Nephron (organoid): Measurements from ENCODE around the gene AFDN.

Source experiments
- H3K27ac Mint-ChIP-seq, 3 experiments: 2 replicates each; pipeline ENCODE4 v1.8.0; 2020; ENCODE audit warnings: mixed read lengths in 3 of 3, mild to moderate bottlenecking in 2 of 3, moderate library complexity in 1 of 3
- H3K27me3 Mint-ChIP-seq: 2 replicates; pipeline ENCODE4 v1.8.0; 2021; ENCODE audit warnings: low read depth, mild to moderate bottlenecking, moderate library complexity, mixed read lengths
- H3K36me3 Mint-ChIP-seq: 2 replicates; pipeline ENCODE4 v1.8.0; 2020; ENCODE audit warnings: low read depth, mixed read lengths
- H3K4me1 Mint-ChIP-seq: 2 replicates; pipeline ENCODE4 v1.8.0; 2020; ENCODE audit warnings: mixed read lengths
- H3K4me3 Mint-ChIP-seq, 3 experiments: 2 replicates each; pipeline ENCODE4 v1.8.0; 2020; ENCODE audit warnings: mild to moderate bottlenecking in 3 of 3, mixed read lengths in 3 of 3, moderate library complexity in 2 of 3
- H3K9me3 Mint-ChIP-seq: 2 replicates; pipeline ENCODE4 v1.8.0; 2020; ENCODE audit warnings: mixed read lengths
- TF ChIP-seq, protein P1 (sequence below), 3 experiments: fragments of 200-600 bp; sonication (generic); IDR thresholded peaks; one replicate each; pipeline ENCODE4 v1.5.0; 2021; ENCODE audit warnings: antibody characterized with exemption in 3 of 3; ENCODE audit not compliant: unreplicated experiment in 3 of 3

Gene AFDN

DNA sequence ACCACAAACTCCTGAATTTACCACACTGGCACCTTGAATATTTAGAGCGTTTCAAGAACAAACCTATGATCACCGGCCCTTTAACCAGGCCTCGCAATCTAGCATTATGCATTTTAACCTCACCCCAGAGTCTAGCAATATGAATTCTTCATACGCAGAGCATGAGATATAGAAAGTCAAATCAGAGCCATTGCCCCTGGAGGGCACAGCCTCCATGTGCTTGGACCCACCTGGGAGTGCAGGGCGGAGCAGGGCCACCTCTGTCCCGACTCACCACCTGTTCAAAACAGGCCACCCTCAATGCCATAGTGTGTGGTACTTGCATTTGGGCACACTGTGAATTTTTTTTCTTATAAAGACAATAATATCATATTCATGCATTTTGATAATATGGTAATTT lies 19.5 kb upstream of the AFDN start:
- TF ChIP-seq, protein P1, sequence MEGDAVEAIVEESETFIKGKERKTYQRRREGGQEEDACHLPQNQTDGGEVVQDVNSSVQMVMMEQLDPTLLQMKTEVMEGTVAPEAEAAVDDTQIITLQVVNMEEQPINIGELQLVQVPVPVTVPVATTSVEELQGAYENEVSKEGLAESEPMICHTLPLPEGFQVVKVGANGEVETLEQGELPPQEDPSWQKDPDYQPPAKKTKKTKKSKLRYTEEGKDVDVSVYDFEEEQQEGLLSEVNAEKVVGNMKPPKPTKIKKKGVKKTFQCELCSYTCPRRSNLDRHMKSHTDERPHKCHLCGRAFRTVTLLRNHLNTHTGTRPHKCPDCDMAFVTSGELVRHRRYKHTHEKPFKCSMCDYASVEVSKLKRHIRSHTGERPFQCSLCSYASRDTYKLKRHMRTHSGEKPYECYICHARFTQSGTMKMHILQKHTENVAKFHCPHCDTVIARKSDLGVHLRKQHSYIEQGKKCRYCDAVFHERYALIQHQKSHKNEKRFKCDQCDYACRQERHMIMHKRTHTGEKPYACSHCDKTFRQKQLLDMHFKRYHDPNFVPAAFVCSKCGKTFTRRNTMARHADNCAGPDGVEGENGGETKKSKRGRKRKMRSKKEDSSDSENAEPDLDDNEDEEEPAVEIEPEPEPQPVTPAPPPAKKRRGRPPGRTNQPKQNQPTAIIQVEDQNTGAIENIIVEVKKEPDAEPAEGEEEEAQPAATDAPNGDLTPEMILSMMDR (IDR thresholded peaks at IDR 0.05; ENCODE audit: unreplicated experiment in 3 of 3), result no peak
- H3K4me3 Mint-ChIP-seq, result no peak overlapping the region
- H3K27me3 Mint-ChIP-seq, result peaks cover 5% of the 10 kb centered on the region
- H3K9me3 Mint-ChIP-seq, result no peaks in the 10 kb centered on the region
- no peaks in the 10 kb centered on the region for H3K36me3 Mint-ChIP-seq
- H3K4me1 Mint-ChIP-seq, result peaks cover 9% of the 10 kb centered on the region
- no peak overlapping the region for H3K27ac Mint-ChIP-seq

DNA sequence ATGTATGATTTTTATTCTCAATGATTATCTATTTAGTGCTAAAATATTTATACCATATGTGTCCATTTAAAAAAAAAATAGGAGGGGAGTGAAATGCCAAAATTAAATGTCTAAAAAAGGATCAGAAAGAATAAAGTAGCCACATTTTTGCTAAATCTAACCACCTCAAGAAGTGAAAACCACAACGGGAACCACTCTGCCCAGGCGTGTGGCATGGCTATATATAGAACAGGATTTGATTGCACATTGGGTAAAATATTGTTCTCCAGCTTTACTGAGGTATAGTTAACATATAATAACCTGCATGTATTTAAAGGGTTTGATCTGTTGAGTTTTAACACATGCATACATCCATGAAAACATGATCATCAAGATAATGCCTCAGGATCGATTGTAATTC lies 19.0 kb upstream of the AFDN start:
- Mint-ChIP-seq H3K9me3 (no peaks in the 10 kb centered on the region), H3K4me1 (peaks cover 9% of the 10 kb centered on the region)

DNA sequence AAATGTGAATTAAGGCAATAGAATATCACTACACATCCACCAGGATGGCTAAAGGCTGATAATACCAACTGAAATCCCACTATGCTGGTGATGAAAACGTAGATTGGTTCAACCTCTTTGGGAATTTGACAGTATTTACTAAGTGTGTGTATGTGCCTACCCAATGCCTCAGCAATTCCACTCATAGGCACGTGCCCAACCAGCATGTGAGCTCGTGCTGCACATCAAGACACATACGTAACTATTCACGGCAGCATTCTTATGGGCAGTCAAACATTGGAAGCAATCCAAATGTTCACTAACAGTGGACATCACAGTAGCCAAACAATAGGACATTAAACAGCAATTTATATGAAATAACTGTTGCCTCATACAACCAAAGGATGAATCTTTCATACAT lies 15.7 kb upstream of the AFDN start:
- no peak overlapping the region for H3K27ac Mint-ChIP-seq
- TF ChIP-seq, protein P1 (IDR thresholded peaks at IDR 0.05; ENCODE audit: unreplicated experiment in 3 of 3), result no peak
- no peaks in the 10 kb centered on the region for H3K9me3 Mint-ChIP-seq
- H3K4me3 Mint-ChIP-seq, result no peak overlapping the region
- H3K27me3 Mint-ChIP-seq, result no peaks in the 10 kb centered on the region
- no peaks in the 10 kb centered on the region for H3K4me1 Mint-ChIP-seq
- no peaks in the 10 kb centered on the region for H3K36me3 Mint-ChIP-seq

More for the DNA sequence above, 19.0 kb upstream of the AFDN start:
- Mint-ChIP-seq H3K27me3 (peaks cover 2% of the 10 kb centered on the region), H3K36me3 (no peaks in the 10 kb centered on the region), H3K4me3 (no peak overlapping the region), H3K27ac (no peak overlapping the region)
- TF ChIP-seq, protein P1 (IDR thresholded peaks at IDR 0.05; ENCODE audit: unreplicated experiment in 3 of 3), result no peak

DNA sequence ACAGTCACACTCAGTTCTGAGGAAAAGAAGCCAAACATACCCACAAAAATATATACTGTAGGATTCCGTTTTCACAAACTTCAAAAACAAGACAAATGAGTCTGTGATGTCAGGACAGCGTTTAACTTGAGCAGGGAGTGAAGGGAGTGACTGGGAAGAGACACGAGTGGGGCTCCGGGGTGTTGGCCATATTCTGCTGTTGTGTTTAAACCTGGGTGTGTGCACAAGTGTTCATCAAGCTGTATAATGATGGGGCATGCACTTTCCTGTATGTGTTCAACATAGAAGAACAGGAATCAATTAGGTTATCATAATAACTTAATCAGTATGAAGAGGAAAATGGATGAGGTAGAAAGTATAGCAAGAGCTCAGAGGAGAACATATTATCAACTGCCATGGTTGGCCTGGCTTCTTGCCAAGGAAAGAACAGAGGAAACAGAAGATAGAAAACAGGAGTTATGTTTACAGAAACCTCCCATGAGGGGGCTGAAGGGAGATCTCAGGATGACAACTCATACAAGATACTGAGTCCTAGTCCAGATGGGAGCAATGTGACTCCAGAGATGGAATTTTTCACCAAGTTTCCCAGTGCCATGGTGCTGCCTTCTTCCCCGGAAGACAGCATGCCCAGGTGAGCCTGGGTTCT lies 15.1 kb upstream of the AFDN start:
- TF ChIP-seq, protein P1 (IDR thresholded peaks at IDR 0.05; ENCODE audit: unreplicated experiment in 3 of 3), result no peak
- H3K36me3 Mint-ChIP-seq, result no peaks in the 10 kb centered on the region
- no peaks in the 10 kb centered on the region for H3K9me3 Mint-ChIP-seq
- no peak overlapping the region for H3K4me3 Mint-ChIP-seq
- H3K27ac Mint-ChIP-seq, result no peak overlapping the region
- H3K4me1 Mint-ChIP-seq, result no peaks in the 10 kb centered on the region
- no peaks in the 10 kb centered on the region for H3K27me3 Mint-ChIP-seq

DNA sequence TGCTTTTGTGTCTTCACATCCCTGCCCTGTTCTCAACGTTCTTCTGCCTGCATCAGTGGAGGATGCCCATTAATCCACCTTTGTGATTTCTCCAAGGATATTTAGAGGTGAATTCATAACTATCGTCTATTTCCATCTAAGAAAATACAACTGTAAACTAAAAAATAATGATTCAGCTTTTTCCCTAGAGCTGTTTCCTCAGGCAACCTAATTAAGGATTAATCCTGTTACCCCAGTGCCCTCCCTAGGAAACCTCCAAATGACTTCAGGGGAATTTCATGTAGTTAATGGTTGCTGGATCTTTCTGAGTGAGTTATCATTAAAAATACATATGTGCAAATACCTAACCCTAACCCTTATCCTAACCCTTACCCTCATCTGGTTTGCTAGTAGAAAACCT lies 14.6 kb upstream of the AFDN start:
- no peaks in the 10 kb centered on the region for H3K36me3 Mint-ChIP-seq
- no peaks in the 10 kb centered on the region for H3K27me3 Mint-ChIP-seq
- TF ChIP-seq, protein P1 (IDR thresholded peaks at IDR 0.05; ENCODE audit: unreplicated experiment in 3 of 3), result no peak
- H3K4me3 Mint-ChIP-seq, result no peak overlapping the region
- H3K9me3 Mint-ChIP-seq, result no peaks in the 10 kb centered on the region
- peaks cover 1% of the 10 kb centered on the region for H3K4me1 Mint-ChIP-seq
- H3K27ac Mint-ChIP-seq, result no peak overlapping the region

DNA sequence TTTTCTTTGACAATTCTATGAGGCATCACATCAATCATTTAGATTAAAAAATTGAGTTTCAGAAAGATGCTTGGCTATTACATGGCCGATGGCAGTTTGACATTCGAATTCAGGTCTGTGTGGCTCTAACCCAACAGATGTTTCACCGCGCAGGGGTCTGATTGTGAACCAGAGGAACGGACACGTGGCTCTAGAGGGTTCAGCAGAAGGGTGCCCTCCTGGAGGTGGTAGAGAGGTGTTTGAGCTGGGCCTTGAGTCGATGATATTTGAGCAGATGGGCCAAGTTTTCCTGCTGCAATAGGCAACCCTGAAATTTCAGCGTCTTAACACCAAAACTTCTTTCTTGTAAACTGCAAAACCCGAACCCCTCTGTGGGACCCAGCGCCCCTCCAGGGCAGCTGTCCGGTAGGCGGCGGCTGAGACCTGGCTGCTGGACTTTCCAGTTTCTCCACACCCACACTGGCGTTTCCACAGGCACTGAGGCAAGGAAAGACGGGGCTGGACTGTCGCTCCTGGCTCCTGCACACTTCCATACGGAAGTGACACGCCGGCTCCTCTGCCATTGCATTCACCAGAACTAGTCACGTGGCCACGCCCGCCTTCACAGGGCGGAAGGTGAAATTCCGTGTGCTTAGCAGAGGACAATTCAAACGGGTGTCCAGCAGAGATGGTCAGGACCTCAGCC lies 11.3 kb upstream of the AFDN start:
- Mint-ChIP-seq H3K4me3 (peak overlapping the region in 1 of 3 experiments; percentile 23), H3K4me1 (peaks cover 25% of the 10 kb centered on the region), H3K27ac (no peak overlapping the region), H3K27me3 (peaks cover 9% of the 10 kb centered on the region), H3K9me3 (peaks cover 3% of the 10 kb centered on the region), H3K36me3 (no peaks in the 10 kb centered on the region)
- TF ChIP-seq, protein P1 (IDR thresholded peaks at IDR 0.05; ENCODE audit: unreplicated experiment in 3 of 3), result no peak
